Measurements from ENCODE around the gene HYAL3.

DNA sequence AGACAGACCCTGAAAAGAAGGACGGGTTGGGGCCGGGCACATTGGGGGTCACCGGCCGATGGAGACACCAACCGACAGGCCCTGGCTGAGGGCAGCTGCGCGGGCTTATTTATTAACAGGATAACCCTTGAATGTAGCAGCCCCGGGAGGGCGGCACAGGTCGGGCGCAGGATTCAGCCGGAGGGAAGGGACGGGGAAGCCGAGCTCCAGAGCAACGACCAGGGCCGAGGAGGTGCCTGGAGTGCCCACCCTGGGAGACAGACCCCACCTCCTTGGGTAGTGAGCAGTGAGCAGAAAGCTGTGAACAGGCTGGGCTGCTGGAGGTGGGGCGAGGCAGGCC is 22.5 kb downstream of the HYAL3 start:
- TF ChIP-seq EZH2 (IDR thresholded peaks at IDR 0.05; ENCODE audit: insufficient read depth, poor library complexity, severe bottlenecking) (no peak), EZH2phosphoT487 (IDR thresholded peaks at IDR 0.05; ENCODE audit: insufficient read depth, low read depth) (no peak)

All from GM23248 (cell line).